Renal pelvis (tissue), 12 donors: ENCODE results near the gene MOB4. TPM values are rescaled to one million over a fixed set of nuclear protein-coding genes. Genes with fewer than 3 reads are reported as not detected.
"Not testable (repeated sequence)": the region's sequence is repeated elsewhere in the genome, so short reads cannot be mapped to it uniquely, and the experiment has no call there.

Experiments used
- DNase-seq: peaks from one replicate; pipeline ENCODE4 v3.0.0-alpha.2; 2013
- long read RNA-seq, 16 experiments: transcript quantifications; one replicate each; lab custom pipeline, GENCODE V29; 2026
- polyA plus RNA-seq, 3 donors: library from polyadenylated mRNA; unstranded; fragments of 120-200 nt; gene quantifications; one replicate each; pipeline ENCODE4 v1.2.1, GENCODE V29; 2013; ENCODE audit not compliant: insufficient read length in 3 of 3

MOB4 gene
- polyA plus RNA-seq: 10 to 100 TPM; 37.9 to 46.9 (median 38.1) TPM
- long read RNA-seq, donor 1, transcript MOB4-202 (8 exons, 3,986 nt): major isoform, 35 of 51 reads
- long read RNA-seq, donor 1, partial matches to known transcripts: 13 of 51 reads
- long read RNA-seq, donor 1, other reads (novel, unspliced or antisense): 0 of 51 reads
- long read RNA-seq, donor 2, transcript MOB4-207 (7 exons, 1,021 nt): minor isoform, 6 of 43 reads
- long read RNA-seq, donor 2, transcript MOB4-202 (8 exons, 3,986 nt): major isoform, 36 of 43 reads
- long read RNA-seq, donor 2, partial matches to known transcripts: 0 of 43 reads
- long read RNA-seq, donor 2, other reads (novel, unspliced or antisense): 0 of 43 reads
- long read RNA-seq, donor 3, transcript MOB4-202 (8 exons, 3,986 nt): major isoform, 32 of 38 reads
- long read RNA-seq, donor 3, transcript MOB4-207 (7 exons, 1,021 nt): minor isoform, 5 of 38 reads
- long read RNA-seq, donor 3, partial matches to known transcripts: 0 of 38 reads
- long read RNA-seq, donor 3, other reads (novel, unspliced or antisense): 0 of 38 reads
- long read RNA-seq, donor 4, transcript MOB4-202 (8 exons, 3,986 nt): major isoform, 34 of 36 reads
- long read RNA-seq, donor 4, partial matches to known transcripts: 0 of 36 reads
- long read RNA-seq, donor 4, other reads (novel, unspliced or antisense): 0 of 36 reads
- long read RNA-seq, donor 5, transcript MOB4-202 (8 exons, 3,986 nt): major isoform, 15 of 28 reads
- long read RNA-seq, donor 5, partial matches to known transcripts: 9 of 28 reads
- long read RNA-seq, donor 5, other reads (novel, unspliced or antisense): 0 of 28 reads
- long read RNA-seq, donor 6, transcript MOB4-202 (8 exons, 3,986 nt): major isoform, 22 of 22 reads
- long read RNA-seq, donor 6, partial matches to known transcripts: 0 of 22 reads
- long read RNA-seq, donor 6, other reads (novel, unspliced or antisense): 0 of 22 reads
- long read RNA-seq, donor 7, transcript MOB4-202 (8 exons, 3,986 nt): major isoform, 34 of 48 reads
- long read RNA-seq, donor 7, transcript MOB4-207 (7 exons, 1,021 nt): minor isoform, 6 of 48 reads
- long read RNA-seq, donor 7, partial matches to known transcripts: 7 of 48 reads
- long read RNA-seq, donor 7, other reads (novel, unspliced or antisense): 0 of 48 reads
- long read RNA-seq, donor 8, transcript MOB4-202 (8 exons, 3,986 nt): major isoform, 9 of 16 reads
- long read RNA-seq, donor 8, partial matches to known transcripts: 6 of 16 reads
- long read RNA-seq, donor 8, other reads (novel, unspliced or antisense): 0 of 16 reads
- long read RNA-seq, donor 9, transcript MOB4-202 (8 exons, 3,986 nt): major isoform, 39 of 42 reads
- long read RNA-seq, donor 9, partial matches to known transcripts: 0 of 42 reads
- long read RNA-seq, donor 9, other reads (novel, unspliced or antisense): 0 of 42 reads
- long read RNA-seq, donor 10, transcript MOB4-202 (8 exons, 3,986 nt): major isoform, 16 of 43 reads
- long read RNA-seq, donor 10, partial matches to known transcripts: 24 of 43 reads
- long read RNA-seq, donor 10, other reads (novel, unspliced or antisense): 0 of 43 reads
- long read RNA-seq, donor 11, transcript MOB4-202 (8 exons, 3,986 nt): major isoform, 18 of 31 reads
- long read RNA-seq, donor 11, partial matches to known transcripts: 12 of 31 reads
- long read RNA-seq, donor 11, other reads (novel, unspliced or antisense): 0 of 31 reads
- long read RNA-seq, donor 12, transcript MOB4-202 (8 exons, 3,986 nt): major isoform, 33 of 37 reads
- long read RNA-seq, donor 12, partial matches to known transcripts: 0 of 37 reads
- long read RNA-seq, donor 12, other reads (novel, unspliced or antisense): 0 of 37 reads
- long read RNA-seq, donor 13, transcript MOB4-202 (8 exons, 3,986 nt): major isoform, 12 of 26 reads
- long read RNA-seq, donor 13, partial matches to known transcripts: 11 of 26 reads
- long read RNA-seq, donor 13, other reads (novel, unspliced or antisense): 0 of 26 reads
- long read RNA-seq, donor 14: 0 reads
- long read RNA-seq, donor 15, transcript MOB4-202 (8 exons, 3,986 nt): major isoform, 32 of 44 reads
- long read RNA-seq, donor 15, partial matches to known transcripts: 7 of 44 reads
- long read RNA-seq, donor 15, other reads (novel, unspliced or antisense): 0 of 44 reads
- long read RNA-seq, donor 16, transcript MOB4-207 (7 exons, 1,021 nt): minor isoform, 5 of 46 reads
- long read RNA-seq, donor 16, transcript MOB4-202 (8 exons, 3,986 nt): major isoform, 36 of 46 reads
- long read RNA-seq, donor 16, partial matches to known transcripts: 5 of 46 reads
- long read RNA-seq, donor 16, other reads (novel, unspliced or antisense): 0 of 46 reads

DNA sequence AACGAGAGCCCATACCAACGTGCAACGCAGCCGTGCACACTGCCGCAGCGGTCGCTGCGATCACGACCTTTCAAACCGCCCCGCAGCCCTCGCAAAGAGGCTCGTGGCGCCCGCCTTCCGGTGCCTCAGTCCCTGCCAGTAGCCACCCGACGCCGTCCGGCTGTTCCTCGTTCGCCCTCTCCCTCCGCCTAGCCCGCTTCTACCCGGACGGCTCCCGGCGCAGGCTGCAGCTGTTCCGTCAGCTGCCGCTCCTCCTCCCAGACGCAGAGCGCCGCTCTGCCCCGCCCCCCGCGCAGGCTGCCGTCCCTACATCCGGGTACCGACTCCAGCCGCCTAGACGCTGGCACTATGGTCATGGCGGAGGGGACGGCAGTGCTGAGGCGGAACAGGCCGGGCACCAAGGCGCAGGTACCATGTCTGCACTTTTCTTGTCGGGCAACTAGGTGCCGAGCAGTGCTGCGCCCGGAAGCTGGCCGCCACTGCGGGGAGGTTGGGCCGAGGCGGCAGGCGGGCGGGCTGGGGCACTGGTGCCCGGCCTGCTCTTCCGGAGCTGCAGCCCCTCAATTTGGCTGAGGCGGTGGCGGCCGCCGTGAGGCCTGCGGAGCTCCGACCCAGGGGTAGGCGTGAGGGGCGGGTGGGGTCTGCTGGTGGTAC is at the start of gene MOB4:
Gene MOB4 (plus strand): TSS at position 328 of the 654 bp plus-strand sequence. CDS start 21 bp downstream, at position 349.
- peak; percentile 95 for DNase-seq

DNA sequence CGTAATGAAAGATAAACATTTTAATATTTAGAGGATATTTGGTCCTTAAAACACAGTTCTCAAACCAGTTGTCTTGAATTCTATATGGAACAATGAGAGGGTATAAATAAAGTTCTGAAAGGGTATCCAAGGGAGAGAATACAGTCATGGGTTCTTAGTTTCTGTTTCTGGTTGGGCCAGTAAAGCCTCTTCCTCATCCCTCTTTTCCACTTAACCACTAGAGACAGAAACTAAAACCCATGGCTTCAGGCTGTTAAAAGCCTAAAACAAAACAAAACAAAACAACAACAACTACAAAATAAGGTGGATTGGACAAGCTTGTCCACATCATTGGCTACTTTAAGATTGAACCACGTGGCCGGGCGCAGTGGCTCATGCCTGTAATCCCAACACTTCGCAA is 43.7 kb upstream of the MOB4 start:
- DNase-seq: no peak

DNA sequence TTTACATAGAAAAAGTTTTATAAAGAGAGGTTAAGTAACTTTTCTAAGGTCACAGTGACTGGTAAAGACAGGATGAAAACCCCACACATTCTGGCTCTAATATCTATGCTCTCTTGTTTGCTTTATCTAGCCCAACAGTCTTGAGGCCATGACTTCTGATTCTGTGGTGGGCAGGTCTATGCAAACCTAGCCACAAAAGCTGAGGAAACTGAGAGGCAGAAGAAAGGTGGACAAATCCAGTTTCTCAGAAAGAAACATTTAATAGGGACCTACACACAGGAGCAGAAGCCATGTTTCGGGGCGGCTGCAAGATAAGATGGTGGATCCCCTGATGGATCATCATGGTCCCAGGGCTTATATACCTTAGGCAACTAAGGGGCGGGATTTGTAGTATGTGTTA is 38.1 kb upstream of the MOB4 start:
- no peak for DNase-seq

GRCh38 chr2:197480165-197481036 is 35.5 kb upstream of the MOB4 start:
- no peak for DNase-seq

GRCh38 chr2:197484248-197484647 is 31.6 kb upstream of the MOB4 start:
- DNase-seq: not testable (repeated sequence)

- DNase-seq: no peak
Measured at GRCh38 chr2:197486175-197486574, 29.7 kb upstream of the MOB4 start.

GRCh38 chr2:197487385-197487784 is 28.5 kb upstream of the MOB4 start:
- DNase-seq: no peak

GRCh38 chr2:197495433-197496134 is 20.3 kb upstream of the MOB4 start:
- DNase-seq: no peak

DNA sequence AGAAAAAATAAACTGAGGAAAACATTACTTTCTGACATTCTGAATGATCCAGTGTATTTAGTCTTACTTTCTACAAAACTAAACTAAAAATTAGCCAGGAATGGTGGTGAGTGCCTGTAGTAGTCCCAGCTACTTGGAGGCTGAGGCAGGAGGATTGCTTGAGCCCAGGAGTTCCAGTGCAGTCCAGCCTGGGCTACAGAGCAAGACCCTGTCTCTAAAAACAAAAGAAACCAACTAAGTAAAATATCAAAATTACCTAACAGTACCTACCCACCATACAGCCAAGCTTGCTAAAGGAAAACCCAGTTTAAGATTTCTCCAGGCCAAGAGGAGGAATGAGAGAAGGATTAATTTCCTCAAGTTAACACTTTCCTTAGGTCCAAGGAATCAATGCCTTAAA is 19.2 kb upstream of the MOB4 start:
- DNase-seq: no peak

- DNase-seq: no peak
Measured at GRCh38 chr2:197497326-197497725, 18.5 kb upstream of the MOB4 start.

GRCh38 chr2:197498235-197498936 is 17.5 kb upstream of the MOB4 start:
- no peak for DNase-seq

- peak; percentile 77 for DNase-seq
Measured at GRCh38 chr2:197498937-197499593, 16.8 kb upstream of the MOB4 start.

- peak; percentile 100 for DNase-seq
Measured at GRCh38 chr2:197499594-197500502, 16.0 kb upstream of the MOB4 start, which contains the start of the genes HSPD1 and HSPE1. Gene HSPD1, minus strand, starts transcription at chr2:197499840. Its CDS starts 992 bp downstream, at chr2:197498848. Gene HSPE1, plus strand, starts transcription at chr2:197500379. Its CDS starts 58 bp downstream, at chr2:197500437.

DNA sequence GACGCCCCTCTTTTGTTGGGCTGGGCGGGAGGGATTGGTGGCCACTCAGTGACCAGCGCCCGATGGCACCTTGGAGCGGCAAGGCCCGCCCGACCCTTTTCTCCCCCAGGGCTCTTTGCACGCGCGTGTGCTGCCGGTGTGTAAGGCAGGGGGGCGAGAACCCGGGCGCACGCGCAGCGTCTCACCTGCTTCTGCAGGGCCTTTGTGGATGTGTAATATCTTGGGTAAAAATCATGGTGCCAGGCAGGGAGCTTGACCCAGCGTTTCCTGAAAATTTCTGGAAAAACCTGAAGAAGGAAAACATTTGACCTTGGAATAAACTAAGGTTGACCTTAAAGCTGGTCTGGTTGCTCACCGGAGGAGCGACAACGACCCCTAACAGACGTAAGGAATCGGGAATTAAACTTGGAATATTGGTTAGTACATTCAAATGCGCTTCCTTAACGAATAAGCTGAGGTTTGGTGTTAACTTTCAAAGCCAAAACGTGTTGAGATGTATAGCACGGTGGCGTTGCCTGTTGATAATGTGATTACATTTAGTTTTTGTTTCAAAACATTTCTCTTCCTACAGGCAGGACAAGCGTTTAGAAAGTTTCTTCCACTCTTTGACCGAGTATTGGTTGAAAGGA is 15.2 kb upstream of the MOB4 start:
- DNase-seq: peak; percentile 24
